HG02840 (cell line): ENCODE data around the gene KIF17.
"Not testable (repeated sequence)": the region's sequence is repeated elsewhere in the genome, so short reads cannot be mapped to it uniquely, and the experiment has no call there.

ENCODE experiments used
- ATAC-seq: cut with Tn5 transposase; IDR thresholded peaks from one replicate; pipeline ENCODE4 v1.9.1; 2021; ENCODE audit warnings: mild to moderate bottlenecking, moderate library complexity, moderate number of reproducible peaks; ENCODE audit not compliant: unreplicated experiment, low FRiP score

KIF17 gene

GRCh38 chr1:20695515-20695914 lies 22.3 kb downstream of the KIF17 start:
- no peak for ATAC-seq

GRCh38 chr1:20693623-20694022 lies 24.2 kb downstream of the KIF17 start:
- no peak for ATAC-seq

- ATAC-seq, result no peak
Measured at GRCh38 chr1:20691872-20692271, 25.9 kb downstream of the KIF17 start.

- ATAC-seq, result no peak
Measured at GRCh38 chr1:20689645-20690056, 28.2 kb downstream of the KIF17 start.

DNA sequence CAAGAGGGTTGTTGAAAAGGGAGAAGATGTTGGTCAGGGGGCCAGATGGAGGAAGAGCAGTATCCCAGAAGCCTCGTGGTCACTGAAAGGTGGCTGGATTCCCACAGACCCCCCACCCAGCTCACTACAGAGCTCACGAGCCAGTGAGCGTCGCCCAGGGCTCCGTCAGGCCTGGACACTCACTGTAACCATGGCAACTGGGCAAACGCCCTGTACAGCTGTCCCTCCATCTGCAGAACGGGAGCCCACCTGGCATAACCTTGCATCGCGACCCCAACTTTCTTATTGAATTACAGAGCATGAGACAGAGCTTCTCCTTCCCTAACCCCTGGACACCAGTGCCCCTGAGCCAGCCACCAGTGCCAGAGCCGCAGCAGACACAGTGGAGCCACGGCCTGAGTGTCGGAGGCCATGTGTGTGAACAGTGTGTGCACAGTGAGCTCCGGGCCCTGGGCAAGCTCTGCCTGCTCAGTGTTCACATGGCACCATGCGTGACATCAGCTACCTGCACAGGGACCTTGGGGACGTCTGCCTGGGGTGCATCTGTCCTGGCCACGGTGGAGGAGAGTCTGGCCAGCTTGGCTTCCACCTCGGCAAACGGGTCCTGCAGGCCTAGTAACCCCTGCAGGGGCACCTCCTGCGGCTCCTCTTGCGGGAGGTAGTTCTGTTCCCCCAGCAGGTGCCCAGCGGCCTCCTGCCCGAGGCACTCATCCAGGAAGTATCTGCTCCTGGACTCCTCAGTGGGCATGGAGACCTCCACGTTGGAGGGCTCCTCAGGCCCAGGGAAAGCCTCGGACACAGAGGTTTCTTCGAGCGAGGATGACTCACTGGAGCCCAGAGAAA lies 30.7 kb downstream of the KIF17 start:
- no peak for ATAC-seq

- no peak for ATAC-seq
Measured at GRCh38 chr1:20685741-20686140, 32.1 kb downstream of the KIF17 start.

GRCh38 chr1:20685099-20685662 lies 32.6 kb downstream of the KIF17 start:
- ATAC-seq, result no peak

GRCh38 chr1:20684651-20685050 lies 33.2 kb downstream of the KIF17 start:
- no peak for ATAC-seq

DNA sequence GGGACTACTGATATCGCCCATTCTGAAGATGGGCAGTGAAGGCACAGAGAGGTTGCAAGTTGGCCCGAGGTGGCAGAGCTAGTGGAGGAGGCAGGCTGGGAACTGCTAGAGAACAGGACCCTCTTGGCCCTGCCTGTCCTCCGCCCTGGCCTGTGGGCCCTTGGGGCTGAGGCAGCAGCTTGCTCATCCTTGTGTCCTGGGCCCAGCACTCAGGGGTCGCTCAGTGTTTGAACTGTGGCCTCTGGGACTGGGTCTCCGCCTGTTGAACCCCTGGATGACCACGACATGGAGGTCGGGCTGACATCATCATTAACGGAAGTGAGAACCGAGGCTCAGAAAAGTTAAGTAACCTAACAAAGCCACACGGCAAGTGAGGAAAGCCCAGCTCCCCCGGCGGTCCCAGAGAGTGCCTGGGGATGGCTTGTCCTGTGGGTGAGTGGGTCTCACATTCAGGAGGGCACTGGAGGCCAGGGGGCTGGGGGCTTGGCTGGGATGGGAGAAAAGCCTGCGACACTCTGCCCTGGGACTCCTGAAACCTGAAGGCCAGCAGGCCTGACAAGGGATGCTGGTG lies 33.7 kb downstream of the KIF17 start:
- ATAC-seq, result no peak

GRCh38 chr1:20683614-20684013 lies 34.2 kb downstream of the KIF17 start:
- ATAC-seq, result no peak

DNA sequence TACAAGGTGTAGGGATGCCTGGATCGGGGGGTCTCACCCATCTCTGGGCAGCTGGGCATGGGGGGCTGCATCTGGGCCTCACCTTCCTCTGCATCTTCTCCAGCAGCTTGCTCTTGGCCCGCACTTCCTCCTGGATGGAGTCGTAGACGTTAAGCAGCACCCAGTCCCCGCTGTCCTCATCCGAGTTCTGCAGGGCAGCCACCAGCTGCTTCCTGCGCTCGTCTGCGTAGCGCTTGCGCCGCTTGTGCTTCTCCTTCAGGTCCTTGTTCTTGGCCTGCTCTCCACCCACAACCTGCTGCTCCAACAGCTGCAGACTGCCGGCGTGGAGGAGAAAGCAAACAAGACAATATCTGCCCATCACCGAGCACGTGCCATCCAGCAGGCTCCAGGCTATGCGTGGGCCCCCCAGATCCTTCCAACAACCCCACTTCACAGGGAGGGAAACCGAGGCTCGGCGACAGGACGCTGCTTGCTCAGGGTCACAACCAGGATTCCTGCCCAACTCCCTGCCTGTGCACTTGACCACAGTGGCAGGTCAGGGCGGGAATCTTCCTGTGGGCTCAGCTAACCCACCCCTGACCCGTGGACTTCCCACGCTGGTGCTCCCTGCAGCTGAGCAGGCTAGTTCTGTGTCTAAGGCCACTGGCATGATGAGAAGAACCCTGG lies 35.1 kb downstream of the KIF17 start:
- no peak for ATAC-seq

- ATAC-seq, result no peak
Measured at GRCh38 chr1:20681999-20682398, 35.8 kb downstream of the KIF17 start.

DNA sequence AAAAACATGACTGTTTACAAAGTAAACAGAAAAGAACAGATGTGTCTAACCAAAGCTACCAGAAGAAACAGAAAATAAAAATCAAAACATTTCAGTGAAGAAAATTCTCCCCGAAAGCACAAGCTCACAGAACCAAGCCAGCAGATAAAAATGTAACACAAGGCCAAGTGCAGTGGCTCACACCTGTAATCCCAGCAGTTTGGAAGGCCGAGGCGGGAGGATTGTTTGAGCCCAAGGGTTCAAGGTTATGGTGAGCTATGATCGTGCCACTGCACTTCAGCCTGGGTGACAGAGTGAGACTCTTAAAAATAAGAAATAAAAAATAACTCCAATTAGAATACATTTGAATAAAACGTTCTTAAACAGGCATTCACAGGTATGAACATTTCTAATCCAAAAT lies 37.5 kb downstream of the KIF17 start:
- no peak for ATAC-seq

DNA sequence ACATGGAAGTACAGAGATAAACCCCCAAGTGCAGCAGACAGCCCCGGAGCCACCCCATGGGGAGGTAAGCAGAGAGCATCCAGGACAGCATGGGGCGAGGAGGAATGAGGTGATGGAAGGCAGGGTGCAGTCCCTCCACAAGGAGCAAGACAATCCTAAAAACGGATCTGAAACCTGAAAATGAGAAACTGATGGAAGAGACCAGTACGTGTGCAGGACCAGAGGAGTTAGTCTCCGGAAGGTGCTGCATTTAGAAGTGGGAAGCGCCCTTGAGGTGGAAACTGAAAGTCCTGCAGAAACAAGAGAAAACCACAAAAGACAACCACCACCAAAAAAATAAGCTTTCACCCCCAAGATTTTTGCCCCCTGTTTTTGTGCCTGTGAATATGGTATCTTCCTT lies 39.2 kb downstream of the KIF17 start:
- no peak for ATAC-seq

DNA sequence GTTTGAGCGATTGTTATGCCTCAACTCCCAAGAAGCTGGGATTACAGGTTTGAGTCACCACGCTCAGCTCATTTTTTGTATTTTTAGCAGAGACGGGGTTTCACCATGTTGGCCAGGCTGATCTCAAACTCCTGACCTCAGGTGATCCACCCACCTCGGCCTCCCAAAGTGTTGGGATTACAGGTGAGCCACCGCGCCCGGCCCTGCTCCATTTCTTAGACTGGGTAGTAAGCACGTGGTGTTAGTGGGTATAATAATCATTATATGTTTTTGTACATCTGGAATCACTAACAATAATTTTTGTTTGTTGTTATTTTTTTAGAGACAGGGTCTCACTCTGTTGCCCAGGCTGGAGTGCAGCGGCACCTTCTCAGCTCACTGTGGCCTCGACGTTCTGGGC lies 44.2 kb downstream of the KIF17 start:
- not testable (repeated sequence) for ATAC-seq

GRCh38 chr1:20672265-20672632 lies 45.6 kb downstream of the KIF17 start:
- no peak for ATAC-seq

DNA sequence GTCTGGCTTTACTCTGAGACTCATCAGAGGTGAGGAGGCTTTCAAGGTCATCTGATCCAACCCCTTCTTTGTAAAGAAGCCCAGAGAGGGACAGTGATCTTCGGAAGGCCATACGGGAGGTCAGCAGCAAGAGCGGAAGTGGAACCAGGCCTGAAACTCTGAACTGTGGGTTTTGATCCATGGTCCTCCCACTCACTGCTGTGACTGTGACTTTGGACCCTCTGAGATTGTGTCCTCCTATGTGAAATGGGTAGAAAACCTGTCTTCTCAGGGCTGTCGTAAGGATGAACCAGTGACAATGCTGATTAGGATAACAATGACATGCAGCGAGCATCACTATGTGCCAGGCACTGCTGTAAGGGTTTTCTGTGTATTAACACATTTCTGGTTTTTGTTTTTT lies 46.9 kb downstream of the KIF17 start:
- no peak for ATAC-seq

DNA sequence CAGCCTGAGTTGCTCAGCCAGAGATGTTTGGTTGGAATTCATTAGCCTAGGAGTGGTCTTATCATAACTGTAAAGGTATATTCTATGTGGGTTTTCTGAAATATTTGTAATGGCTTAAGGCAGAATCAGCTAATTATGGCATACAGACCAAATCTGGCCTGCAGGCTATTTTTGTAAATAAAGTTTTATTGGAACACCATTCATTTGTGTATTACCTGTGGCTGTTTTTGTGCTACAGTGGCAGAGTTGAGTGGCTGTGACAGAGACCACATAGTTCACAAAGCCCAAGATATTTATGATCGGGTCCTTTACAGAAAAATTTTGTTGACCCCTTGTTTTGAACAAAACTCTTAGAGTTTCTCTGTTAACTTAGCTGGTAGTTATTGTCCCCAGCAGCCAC lies 49.2 kb downstream of the KIF17 start:
- ATAC-seq, result no peak

- ATAC-seq, result no peak
Measured at GRCh38 chr1:20666804-20667203, 51.0 kb downstream of the KIF17 start.

DNA sequence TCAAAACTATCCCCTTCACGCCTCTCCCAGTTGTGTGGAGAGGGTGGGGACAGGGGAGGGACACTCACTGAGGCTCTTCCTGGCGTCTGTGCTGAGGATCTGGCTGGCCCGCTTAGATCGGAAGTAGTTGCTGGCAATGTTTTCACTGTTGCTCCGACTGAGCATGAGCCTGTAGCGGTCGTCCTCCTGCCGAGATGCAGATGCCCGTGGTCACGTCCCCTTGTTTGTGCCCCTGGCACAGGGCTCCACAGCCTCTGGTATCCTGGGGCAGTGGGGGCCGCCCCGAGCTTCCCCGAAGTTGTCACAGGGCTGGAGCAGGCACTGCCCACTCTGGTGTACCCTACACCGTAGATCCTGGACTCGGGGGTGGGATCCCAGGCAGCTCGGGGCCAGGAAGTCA lies 51.7 kb downstream of the KIF17 start:
- no peak for ATAC-seq

GRCh38 chr1:20665726-20666125 lies 52.1 kb downstream of the KIF17 start:
- ATAC-seq, result no peak
